Stimulated activated CD4-positive, alpha-beta T cell treated with anti-CD3 and anti-CD28 coated beads, TNF-alpha, amount 100 ng/mL, for 1 hour (primary cell): ENCODE measurements around the gene B3GALNT1.
"Not testable (repeated sequence)": the region's sequence is repeated elsewhere in the genome, so short reads cannot be mapped to it uniquely, and the experiment has no call there.

ENCODE experiments used
- DNase-seq, 3 donors: peaks; one replicate each; pipeline ENCODE4 v3.0.0-alpha.2; 2020; ENCODE audit warnings: low read depth in 3 of 3, low spot score in 1 of 3

B3GALNT1 gene

DNA sequence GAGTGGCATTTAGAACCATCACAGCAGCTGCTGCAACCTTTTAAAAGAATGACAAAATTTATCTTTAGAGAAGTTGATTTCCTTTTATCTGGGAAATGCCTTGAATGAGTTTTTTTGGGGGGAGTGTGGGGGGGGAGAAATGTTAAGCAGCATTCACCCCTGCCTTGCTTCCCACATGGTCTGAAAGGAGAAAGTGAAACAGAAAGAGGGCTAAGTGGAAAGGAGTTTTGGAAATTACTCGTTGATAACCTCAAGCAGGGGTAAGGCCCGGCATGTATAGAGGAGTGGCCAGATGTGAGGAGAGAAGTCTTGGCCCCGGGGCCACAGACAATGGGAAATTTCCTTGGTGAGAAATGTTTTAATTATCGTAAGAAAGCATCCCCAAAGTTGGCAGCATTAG lies 23.5 kb downstream of the B3GALNT1 start:
- DNase-seq: no peak

DNA sequence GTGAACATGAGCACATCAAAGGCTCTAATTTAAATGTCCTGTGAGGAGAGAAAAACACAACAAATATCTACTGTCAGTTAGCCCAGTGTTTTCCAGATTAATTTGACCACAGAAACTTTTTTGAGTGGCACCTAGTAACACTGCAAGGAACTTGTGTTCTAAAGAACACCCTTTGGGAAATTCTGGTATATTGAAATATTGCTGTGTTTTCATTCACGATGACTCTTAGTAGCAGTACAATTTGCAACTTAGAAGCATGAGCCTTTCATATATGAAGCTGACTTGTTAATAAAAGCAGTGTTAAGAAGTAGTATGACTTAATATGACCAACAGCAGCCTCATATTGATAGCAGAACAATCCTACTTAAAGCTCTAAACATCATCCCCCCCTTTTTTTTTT lies 32.0 kb downstream of the B3GALNT1 start:
- no peak for DNase-seq

DNA sequence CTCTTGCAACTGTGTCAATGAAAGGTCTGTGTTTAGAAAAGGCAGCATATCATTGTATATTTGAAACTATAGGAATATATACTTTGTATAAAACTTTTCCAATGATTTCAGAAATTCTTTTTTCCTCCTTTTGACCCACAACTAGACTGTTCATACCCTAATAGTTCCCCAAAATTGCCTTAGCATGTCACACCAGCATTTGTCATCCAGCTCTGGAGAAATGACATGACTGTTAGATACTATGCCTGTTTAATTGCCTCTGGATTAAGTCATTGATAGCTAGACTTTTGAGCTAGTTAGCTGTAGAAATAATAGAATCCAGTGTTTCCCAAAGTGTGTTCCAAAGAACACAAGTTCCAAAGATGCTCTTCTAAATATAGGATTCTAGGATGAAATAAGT lies 32.4 kb downstream of the B3GALNT1 start:
- no peak for DNase-seq

DNA sequence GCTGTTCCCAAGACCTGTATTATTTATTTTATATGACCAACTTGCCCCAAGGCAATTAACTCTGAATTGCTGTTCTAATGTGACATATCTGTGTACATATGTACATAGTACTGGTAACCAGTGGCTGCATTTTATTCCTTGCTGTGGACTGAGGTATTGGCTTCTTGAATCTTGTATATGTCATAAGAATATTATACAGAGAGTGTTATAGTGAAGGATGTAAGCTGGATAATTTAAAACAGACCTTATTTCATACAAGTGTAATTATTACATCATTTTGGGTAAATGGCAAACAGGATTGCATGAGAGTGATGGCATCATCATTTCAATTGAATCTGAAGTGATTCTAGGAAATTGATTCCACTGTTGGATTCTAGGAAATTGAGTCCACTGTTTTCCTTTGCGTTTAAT lies 32.9 kb downstream of the B3GALNT1 start:
- DNase-seq: no peak

DNA sequence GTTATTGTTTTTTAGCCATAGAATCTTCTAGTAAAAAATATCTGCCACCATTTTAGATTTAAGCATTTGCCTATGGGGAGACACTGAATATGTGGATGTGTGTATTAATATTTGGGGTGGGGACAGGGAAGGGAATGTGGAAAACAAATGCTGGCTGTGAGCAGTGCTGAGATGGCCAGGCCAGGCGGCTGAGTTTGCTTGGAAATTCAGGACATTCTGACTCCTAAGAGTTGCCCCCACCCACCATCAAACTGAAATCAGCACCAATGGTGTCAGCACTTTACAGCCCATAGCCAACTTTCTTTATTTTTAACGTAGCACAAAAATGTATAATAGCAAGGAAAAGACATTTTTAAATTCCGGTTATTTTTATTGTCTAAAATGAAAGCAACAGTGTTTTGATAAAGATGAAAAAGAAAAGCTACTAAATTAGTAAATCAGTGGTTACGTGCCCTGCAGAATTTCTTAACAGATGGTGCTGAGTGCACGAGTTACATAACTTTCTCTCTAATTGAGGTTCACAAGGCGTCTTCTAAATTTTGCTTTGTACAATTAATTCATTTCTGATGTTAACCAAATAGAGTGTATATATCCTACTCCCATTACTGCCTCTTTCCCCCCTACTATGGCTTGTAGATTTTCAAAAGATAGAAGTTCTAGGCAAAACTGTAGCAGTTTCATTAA lies 34.0 kb downstream of the B3GALNT1 start:
- DNase-seq: no peak

DNA sequence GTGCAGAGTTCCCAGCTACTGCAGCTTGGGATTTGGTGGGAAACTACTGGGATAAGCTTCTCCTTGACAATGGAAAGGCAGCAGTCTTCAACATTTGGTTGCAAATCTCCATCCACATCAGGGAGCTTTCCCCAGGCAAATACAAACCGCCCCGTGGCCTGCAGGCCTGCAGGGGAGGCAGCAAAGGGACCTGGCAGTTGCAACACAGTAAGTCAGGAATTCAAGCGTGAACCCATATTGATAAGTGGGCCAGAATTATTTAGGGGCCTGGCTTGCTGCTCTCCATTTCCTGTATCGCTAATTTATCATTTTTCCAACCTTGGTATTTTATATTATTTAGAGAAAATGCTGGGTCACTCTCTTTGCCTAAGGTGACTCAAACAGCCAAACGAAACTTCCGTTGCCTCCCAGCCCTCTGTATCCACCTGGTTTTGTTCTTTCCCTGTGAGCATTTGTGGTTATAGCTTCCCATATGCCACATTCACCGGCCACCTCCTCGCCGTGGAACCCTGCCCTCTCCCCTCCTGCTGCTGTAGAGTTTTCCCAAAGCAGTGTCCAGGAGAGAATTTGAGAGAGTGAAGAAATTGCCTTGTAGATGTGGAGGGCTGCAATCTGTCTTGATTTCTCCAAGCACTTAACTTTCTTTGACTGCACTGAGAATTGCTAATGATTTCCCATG lies 34.8 kb downstream of the B3GALNT1 start:
- no peak for DNase-seq

DNA sequence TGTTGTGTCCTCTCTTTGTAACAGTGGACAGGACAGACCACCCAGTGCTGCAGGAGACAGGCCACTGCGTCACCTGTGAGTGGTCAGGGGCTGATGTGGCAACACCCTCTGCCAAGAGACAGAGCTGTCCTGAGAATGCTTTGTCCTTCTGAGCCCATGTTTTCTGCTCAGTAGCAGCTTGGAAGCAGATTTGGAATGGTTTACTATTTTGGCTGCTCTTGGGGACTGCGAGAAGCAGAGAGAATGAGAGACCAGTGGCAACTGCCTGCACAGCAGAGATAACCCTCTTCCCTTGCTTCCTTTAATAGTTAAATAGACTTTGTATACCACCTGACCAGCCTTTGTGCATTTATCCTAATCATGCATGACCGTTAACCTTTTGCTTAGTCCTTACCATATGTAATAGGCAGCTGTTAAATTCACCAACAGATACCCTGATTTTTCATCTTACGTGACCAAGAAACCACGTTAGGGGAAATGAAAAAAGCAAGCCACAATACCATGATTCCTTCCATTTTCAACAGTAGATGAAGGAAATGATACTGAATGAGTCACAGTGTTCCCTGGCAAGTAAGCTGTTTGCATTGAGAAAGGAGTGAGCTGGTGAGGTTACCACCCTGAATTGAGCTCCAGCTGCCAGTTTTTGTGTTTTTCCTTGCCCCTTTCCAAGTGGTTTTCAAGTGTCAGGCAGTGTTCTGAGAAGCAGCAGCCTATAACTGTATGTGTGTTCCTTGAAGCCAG lies 35.5 kb downstream of the B3GALNT1 start:
- no peak for DNase-seq

DNA sequence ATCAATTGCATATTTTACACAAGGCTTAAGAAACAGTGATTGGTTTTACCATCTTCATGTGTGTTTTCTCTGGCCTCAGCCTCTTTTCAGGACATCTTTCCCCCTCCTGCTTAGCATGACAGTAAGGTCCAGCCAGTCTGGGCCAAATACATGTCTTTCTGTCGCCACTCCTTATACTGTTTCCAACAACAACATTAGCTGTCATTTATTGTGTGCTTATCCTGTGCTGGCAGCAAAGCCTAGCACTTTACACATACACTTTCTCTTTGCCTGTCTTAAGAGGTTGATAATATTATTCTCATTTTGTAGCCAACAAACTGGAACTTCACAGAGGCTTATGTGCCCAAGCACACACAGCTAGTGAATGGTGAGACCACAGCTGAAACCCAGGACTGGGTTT lies 37.8 kb downstream of the B3GALNT1 start:
- no peak for DNase-seq

DNA sequence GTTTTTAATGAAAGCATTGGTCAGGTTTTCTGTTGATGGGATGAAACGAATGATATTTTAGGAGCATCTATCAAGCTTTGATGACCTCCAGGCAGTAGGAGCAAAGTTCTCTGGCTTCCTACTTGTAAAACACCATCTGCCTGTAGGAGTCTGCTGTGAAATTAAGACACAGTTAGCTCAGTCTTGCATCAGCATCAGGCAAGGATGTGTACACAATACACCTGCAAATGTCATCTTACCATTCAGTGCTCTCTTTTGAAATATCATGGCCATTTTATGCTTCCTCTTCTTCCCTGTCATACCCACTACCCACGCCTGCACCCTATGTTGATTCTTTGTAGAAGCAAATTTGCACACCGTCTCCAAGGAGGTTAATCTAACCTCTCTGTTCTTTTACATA lies 38.2 kb downstream of the B3GALNT1 start:
- DNase-seq: no peak

DNA sequence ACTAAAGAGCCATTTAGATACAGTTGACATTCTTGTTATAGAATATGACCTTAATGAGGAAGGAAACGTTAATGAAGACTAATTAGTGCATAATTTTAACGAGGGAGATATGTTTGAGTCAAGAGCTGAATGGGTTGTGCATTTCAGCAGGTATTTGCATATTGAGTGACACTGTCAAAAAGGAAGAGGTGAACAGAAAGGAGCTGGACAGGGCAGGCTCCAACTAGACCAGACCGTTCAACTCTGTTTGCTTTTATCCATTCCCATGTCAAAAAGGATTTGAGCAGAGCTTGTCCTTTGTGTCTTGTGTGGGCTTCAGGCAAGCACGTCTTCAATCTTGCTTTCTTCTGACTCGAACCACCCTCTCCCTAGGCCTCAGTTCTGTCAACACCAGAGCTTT lies 40.7 kb downstream of the B3GALNT1 start:
- DNase-seq: no peak

DNA sequence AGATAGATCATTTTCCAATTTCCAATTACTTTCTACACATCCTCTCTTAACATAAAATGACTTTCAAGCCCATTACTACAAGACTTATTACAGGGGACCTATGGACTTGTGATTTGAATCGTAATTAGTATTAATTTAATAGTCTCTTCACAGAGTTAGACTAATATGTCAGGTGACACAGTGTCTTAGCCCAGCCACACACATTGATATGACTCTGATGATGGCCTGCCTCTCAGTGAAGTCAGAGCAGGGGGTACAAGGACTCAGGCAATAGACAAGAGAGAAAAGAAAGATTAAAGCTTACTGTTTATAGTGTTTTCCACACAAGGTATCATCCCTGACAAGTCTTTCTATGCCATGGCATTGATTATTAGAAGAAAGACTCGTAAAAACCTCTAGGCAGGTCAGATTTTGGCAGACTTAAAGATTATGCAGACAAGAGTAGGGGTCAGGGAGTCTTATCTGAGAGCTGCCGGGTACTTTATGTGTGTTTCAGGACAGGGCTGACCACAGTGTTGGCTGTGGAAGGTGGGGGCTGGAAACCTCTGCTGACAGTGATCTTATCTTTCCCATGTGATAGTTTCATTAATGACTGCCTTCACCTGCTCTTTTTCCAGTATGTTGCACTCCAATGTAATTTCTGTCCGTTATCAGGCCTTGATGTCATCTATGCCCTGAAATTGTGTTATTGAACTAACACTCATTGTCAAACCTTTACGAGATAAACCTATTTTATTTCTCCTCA lies 50.1 kb downstream of the B3GALNT1 start:
- DNase-seq: no peak

DNA sequence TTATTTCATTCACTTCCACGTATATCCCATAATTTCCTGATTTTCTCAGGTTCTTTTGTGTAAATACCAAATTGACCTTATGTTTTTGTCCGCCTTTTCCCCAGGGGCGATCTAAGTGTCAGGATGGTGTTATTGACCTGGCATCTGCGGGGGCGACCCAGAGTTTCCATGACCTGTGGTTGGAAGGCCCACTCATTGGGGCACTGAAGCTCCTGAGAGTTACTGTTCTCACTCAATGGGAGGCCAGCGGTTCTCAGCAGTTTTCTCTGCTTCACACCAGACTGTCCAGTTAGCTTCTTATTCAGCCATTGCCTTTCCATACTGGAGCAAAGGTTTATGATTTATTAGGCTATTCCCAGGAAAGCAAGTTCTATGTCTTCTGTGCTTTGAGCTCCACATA lies 53.3 kb downstream of the B3GALNT1 start:
- DNase-seq: no peak

DNA sequence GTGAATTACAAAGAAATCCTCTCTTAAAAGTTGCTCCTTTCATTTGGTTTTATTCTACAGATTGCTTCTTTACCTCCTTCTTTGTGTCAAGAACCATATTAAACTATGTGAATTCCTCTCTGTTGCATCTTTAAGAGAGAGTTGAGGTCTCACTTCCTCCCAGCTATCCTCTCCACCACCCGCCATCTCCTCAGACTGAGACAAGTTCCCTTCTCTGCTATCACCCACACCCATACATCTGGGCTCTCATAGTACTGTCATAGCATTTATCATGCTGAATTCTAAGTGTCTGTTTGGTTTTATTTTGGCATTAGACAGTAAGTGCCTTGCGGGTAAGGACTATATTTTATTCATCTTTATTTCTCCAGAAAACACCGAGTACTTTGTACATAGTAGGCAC lies 54.2 kb downstream of the B3GALNT1 start:
- no peak for DNase-seq

DNA sequence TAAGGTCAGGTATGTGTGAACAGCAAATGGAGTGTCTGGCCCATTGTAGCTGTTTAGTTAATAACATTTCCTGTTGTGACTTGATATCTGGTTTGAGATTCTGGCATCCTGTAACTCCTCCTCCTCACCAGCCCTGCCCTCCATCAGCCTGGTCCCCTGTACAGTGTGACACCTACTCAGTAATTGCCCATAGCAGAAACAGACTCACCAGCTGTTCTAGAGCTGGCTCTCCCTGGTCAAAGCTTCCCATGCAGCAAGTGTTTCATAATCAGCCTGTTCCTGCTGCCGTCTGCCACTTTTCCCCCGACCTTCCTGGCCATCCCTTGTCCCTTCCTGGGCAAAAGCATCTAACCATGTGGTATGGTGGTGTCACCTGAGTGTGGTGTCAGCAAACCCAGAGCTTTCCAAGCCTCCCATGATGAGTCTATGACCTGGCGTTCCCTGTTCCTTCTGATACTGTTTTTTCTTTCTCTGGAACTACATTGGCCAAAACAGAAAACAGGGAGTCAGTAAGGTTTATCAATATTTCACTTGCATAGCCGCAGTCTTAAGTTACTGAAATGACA lies 55.4 kb downstream of the B3GALNT1 start:
- DNase-seq: no peak

DNA sequence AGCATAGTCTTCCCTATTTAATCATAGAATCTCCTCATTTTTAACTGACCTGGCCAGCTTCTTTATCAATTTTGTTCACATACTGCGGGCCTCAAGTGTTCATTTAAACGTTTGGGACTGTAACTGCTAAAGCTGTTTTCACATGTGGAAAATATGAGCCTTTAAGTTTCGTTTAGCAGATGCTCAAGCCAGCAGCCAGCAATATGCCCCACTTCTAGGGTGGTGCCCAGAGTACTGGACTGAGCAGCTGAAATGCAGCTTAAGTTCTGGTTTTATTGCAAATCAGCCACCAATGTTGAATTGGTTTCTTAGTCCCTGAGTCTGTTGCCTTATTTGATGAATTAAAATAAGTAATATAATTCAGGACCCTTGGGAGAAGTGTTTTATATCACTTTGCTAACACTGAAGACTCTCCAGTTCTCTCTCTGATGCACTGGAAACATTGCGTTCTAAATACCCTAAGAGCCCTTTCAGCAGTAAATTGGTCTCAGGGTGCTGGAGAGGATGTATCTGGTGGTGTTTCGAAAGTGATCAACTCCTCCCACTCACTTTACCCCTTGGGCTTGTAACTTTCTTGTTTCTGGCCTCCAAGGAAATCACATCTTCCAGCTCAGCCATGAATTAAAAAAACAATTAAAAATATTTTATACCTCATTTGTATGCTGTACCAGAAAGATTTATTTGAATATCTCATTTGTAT lies 61.7 kb downstream of the B3GALNT1 start:
- DNase-seq: no peak

DNA sequence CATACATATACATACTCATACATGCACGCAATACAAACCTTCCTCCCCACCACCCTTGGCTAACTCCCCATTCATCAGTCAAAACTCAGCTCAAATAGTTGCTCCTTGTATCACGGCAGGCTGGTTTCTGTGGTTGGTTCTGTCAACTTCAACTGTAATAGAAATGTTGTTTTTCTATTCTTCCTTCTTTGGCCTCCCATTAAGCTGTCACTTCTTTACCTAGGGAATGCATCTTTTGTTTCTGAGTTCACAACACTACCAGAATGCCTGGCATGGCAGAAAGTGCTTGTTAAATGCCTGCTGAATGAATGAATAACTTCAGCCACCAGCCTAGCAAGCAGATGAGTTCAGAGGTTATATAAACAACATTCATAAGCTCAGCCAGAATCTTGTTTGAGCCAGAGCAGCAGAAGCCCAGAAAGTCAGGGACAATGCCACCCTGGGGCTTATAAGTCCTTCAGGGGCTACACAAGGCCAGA lies 63.1 kb downstream of the B3GALNT1 start:
- no peak for DNase-seq

DNA sequence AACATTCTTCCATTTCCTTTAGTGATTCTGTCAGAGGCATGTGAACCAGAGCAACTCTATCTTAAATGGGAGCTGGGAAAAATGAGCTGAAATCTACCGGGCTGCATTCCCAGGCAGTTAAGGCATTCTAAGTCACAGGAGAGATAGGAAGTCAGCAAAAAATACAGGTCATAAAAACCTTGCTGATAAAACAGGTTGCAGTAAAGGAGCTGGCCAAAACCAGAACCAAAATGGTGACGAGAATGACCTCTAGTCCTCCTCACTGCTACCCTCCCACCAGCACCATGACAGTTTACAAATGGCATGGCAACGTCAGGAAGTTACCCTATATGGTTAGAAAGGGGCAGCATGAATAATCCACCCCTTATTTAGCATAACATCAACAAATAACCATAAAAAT lies 66.4 kb downstream of the B3GALNT1 start:
- no peak for DNase-seq

DNA sequence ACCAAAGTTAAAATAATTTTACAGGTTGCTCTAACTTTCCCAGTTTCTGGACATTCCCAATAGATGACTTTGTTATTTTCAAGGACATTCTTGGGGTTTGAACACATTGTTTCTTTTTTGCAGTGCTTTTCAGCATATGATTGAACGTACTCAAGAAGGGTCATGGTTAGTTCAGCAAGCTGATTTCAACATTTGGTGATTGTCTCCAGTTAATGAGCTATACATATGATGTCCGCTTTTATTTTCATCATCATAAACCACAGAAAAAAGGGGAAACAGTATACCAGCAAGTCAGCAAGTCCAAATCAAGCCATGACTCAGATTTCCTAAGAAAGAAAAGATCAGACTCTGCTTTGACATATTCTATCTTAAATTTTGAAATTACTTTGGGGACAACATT lies 69.4 kb downstream of the B3GALNT1 start:
- no peak for DNase-seq

DNA sequence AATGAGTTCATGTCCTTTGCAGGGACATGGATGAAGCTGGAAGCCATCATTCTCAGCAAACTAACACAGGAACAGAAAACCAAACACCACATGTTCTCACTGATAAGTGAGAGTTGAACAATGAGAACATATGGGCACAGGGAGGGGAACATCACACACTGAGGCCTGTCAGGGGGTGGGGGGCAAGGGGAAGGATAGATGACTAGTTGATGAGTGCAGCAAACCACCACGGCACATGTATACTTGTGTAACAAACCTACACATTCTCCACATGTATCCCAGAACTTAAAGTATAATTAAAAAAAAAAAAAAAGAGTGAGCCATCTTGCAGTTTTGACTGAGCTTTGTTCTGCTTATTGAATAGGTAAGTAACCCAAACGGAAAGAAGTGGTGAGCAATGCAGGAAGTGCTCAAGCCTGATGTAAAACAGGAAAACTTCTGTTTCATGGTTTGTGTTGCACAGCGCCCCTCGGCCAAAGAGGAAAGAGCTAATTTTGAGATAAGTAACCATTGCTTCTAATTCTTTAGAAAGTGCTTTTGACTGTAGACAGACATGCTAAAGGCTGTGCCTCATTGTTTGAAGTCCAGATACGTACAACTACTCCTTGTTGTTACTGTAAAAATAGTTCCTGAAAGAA lies 70.1 kb downstream of the B3GALNT1 start:
- DNase-seq: not testable (repeated sequence)
